ENCODE measurements around the gene CLK3. TPM values are rescaled to one million over a fixed set of nuclear protein-coding genes. Genes with fewer than 3 reads are reported as not detected.
A peak's percentile ranks its signal among the peaks of the same experiment; 100 is the strongest.

Gene CLK3
- total RNA-seq, 2 experiments from 2014 or later, result 86.5 to 109 TPM

DNA sequence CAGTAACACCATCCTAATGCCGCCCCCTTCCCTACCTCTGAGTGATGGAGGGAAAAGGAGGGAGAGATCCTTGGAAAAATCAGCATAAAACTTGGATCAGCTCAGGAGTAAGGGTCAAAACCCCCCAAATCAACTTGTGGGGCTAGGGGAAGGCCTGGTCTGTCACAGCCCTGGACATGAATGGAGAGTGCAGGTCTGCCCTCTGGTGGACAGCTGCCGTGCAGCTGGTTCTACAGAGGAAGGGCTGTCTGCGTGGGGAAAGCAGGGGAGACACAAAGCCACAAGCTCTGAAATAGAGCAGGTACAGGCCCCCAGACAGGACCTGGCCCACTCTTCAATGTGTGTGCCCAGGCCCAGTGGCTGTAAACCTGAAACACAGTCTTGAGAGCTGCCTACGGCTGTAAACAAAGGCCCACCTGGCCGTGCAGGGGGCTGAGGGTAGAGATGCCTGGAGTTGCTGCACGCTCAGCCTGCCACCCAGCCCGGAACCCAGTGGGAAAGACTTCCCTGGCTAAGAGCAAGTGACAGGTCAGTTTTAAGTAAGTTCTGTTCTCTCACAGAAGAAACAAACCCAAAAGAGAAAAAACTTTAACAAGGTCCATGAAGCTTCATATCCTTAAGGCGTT is 16.4 kb downstream of the CLK3 start:
- Histone ChIP-seq H3K4me3 (ENCODE audit: low read depth, low read length, poor library complexity, severe bottlenecking) (no peak overlapping the region), H3K27ac (ENCODE audit: low read depth, low read length, poor library complexity, severe bottlenecking) (no peak overlapping the region), H3K79me2 (ENCODE audit: insufficient read depth, low read depth, low read length) (no peaks in the 10 kb centered on the region), H3K9me2 (ENCODE audit: insufficient read depth, low read length) (no peaks in the 10 kb centered on the region), H3K36me3 (ENCODE audit: insufficient read depth, low read length) (peaks cover 93% of the 10 kb centered on the region), H3K9me3 (ENCODE audit: low read length) (no peaks in the 10 kb centered on the region), H2AFZ (ENCODE audit: low read length) (no peak overlapping the region), H3K4me1 (ENCODE audit: insufficient read depth, low read length, poor library complexity, severe bottlenecking) (peaks cover 18% of the 10 kb centered on the region), H4K20me1 (ENCODE audit: insufficient read depth, low read length) (no peaks in the 10 kb centered on the region), H3K4me2 (ENCODE audit: low read length) (no peak overlapping the region)
- TF ChIP-seq EZH2phosphoT487 (IDR thresholded peaks at IDR 0.05; ENCODE audit: borderline replicate concordance, low read depth, low read length) (no peak), CTCF (conservative IDR thresholded peaks at IDR 0.05; ENCODE audit: low read length) (peak; percentile 94)
- intact Hi-C loops (cut with micrococcal nuclease; ENCODE audit: unreplicated experiment), result loop anchor here (1.0 to 2.0 kb wide), 2 partner anchors 11 to 319 kb away; no protein-coding TSS in a partner anchor
- no TSS peak for BruUV-seq (replicated peaks)
- POLR2A ChIA-PET, result interaction anchor here (0.5 to 1.5 kb wide), 3 partner anchors 9 to 136 kb away, joined by 3 read pairs; no protein-coding TSS in a partner anchor
- DNase-seq (ENCODE audit: low spot score), result peak; percentile 68
- CTCF ChIA-PET (ENCODE audit: unreplicated experiment), result interaction anchor here (0.6 to 1.3 kb wide), 5 partner anchors 15 to 163 kb away, joined by 3 to 7 read pairs (median 3); no protein-coding TSS in a partner anchor

GRCh38 chr15:74632601-74633000 is 17.0 kb downstream of the CLK3 start:
- peaks cover 90% of the 10 kb centered on the region for H3K36me3 ChIP-seq (ENCODE audit: insufficient read depth, low read length)
- DNase-seq (ENCODE audit: low spot score), result no peak
- H3K9me2 ChIP-seq (ENCODE audit: insufficient read depth, low read length), result no peaks in the 10 kb centered on the region
- H3K79me2 ChIP-seq (ENCODE audit: insufficient read depth, low read depth, low read length), result no peaks in the 10 kb centered on the region
- POLR2A ChIA-PET, result interaction anchor here (0.5 to 1.5 kb wide), 3 partner anchors 9 to 136 kb away, joined by 3 read pairs; no protein-coding TSS in a partner anchor
- no peak overlapping the region for H2AFZ ChIP-seq (ENCODE audit: low read length)
- H4K20me1 ChIP-seq (ENCODE audit: insufficient read depth, low read length), result no peaks in the 10 kb centered on the region
- H3K27ac ChIP-seq (ENCODE audit: low read depth, low read length, poor library complexity, severe bottlenecking), result no peak overlapping the region
- TF ChIP-seq EZH2phosphoT487 (IDR thresholded peaks at IDR 0.05; ENCODE audit: borderline replicate concordance, low read depth, low read length) (no peak), CTCF (conservative IDR thresholded peaks at IDR 0.05; ENCODE audit: low read length) (no peak)
- no TSS peak for BruUV-seq (replicated peaks)
- no peak overlapping the region for H3K4me2 ChIP-seq (ENCODE audit: low read length)
- CTCF ChIA-PET (ENCODE audit: unreplicated experiment), result interaction anchor here (0.9 kb wide), 1 partner anchor 145 kb away, joined by 3 read pairs; no protein-coding TSS in a partner anchor
- no peak overlapping the region for H3K4me3 ChIP-seq (ENCODE audit: low read depth, low read length, poor library complexity, severe bottlenecking)
- H3K4me1 ChIP-seq (ENCODE audit: insufficient read depth, low read length, poor library complexity, severe bottlenecking), result peaks cover 12% of the 10 kb centered on the region
- intact Hi-C loops (cut with micrococcal nuclease; ENCODE audit: unreplicated experiment), result loop anchor here (1.0 to 2.0 kb wide), 2 partner anchors 11 to 318 kb away; no protein-coding TSS in a partner anchor
- H3K9me3 ChIP-seq (ENCODE audit: low read length), result no peaks in the 10 kb centered on the region

- Histone ChIP-seq H3K4me1 (ENCODE audit: insufficient read depth, low read length, poor library complexity, severe bottlenecking) (peaks cover 10% of the 10 kb centered on the region), H3K36me3 (ENCODE audit: insufficient read depth, low read length) (peaks cover 82% of the 10 kb centered on the region), H3K9me2 (ENCODE audit: insufficient read depth, low read length) (no peaks in the 10 kb centered on the region), H3K4me3 (ENCODE audit: low read depth, low read length, poor library complexity, severe bottlenecking) (no peak overlapping the region), H3K79me2 (ENCODE audit: insufficient read depth, low read depth, low read length) (no peaks in the 10 kb centered on the region), H3K27ac (ENCODE audit: low read depth, low read length, poor library complexity, severe bottlenecking) (no peak overlapping the region), H3K9me3 (ENCODE audit: low read length) (no peaks in the 10 kb centered on the region), H4K20me1 (ENCODE audit: insufficient read depth, low read length) (no peaks in the 10 kb centered on the region), H3K4me2 (ENCODE audit: low read length) (no peak overlapping the region), H2AFZ (ENCODE audit: low read length) (no peak overlapping the region)
- intact Hi-C loops (cut with micrococcal nuclease; ENCODE audit: unreplicated experiment), result loop anchor here (2.0 kb wide), 1 partner anchor 317 kb away; no protein-coding TSS in a partner anchor
- ChIA-PET POLR2A (no interaction called here), CTCF (ENCODE audit: unreplicated experiment) (interaction anchor here (0.6 kb wide), 1 partner anchor 19 kb away, joined by 3 read pairs; no protein-coding TSS in a partner anchor)
- no peak for TF ChIP-seq CTCF (conservative IDR thresholded peaks at IDR 0.05; ENCODE audit: low read length)
- no peak for TF ChIP-seq EZH2phosphoT487 (IDR thresholded peaks at IDR 0.05; ENCODE audit: borderline replicate concordance, low read depth, low read length)
- DNase-seq (ENCODE audit: low spot score), result no peak
- no TSS peak for BruUV-seq (replicated peaks)
These were observed 18.1 kb downstream of the CLK3 start for GRCh38 chr15:74633781-74634180.

Measured in OCI-LY7 (cell line).